ENCODE results near the gene TGIF2.

DNA sequence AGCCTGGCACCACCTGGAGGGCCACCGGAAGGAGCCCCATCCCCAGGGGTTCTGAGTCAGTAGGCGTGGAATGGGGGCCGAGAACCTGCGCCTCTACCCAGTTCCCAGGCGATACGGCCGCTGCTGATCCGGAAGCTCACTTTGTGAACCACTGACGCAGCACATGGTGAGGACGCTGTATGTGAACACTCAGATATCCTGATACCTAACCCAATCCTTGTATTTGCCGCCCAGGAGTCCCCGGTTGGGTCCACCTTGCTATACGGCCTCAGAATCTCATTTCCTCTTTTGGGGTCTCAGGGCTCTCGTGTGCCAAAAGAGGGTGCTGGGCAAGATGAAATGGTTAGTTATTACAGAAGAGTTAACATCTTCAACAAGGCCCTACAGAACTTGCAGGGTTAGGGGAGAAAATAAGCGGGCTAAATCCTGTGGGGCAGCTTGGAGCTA is 31.6 kb downstream of the TGIF2 start:
- TF ChIP-seq, protein P1, sequence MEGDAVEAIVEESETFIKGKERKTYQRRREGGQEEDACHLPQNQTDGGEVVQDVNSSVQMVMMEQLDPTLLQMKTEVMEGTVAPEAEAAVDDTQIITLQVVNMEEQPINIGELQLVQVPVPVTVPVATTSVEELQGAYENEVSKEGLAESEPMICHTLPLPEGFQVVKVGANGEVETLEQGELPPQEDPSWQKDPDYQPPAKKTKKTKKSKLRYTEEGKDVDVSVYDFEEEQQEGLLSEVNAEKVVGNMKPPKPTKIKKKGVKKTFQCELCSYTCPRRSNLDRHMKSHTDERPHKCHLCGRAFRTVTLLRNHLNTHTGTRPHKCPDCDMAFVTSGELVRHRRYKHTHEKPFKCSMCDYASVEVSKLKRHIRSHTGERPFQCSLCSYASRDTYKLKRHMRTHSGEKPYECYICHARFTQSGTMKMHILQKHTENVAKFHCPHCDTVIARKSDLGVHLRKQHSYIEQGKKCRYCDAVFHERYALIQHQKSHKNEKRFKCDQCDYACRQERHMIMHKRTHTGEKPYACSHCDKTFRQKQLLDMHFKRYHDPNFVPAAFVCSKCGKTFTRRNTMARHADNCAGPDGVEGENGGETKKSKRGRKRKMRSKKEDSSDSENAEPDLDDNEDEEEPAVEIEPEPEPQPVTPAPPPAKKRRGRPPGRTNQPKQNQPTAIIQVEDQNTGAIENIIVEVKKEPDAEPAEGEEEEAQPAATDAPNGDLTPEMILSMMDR (IDR thresholded peaks at IDR 0.05) = no peak
- peak in 1 of 2 donors; percentile 6 for TF ChIP-seq POLR2A (IDR thresholded peaks at IDR 0.05)

All from adrenal gland (tissue), 5 donors.